NCI-H2081 (cell line): Measurements from ENCODE around the gene SNRPD3.
"Not testable (repeated sequence)": the region's sequence is repeated elsewhere in the genome, so short reads cannot be mapped to it uniquely, and the experiment has no call there.

Experiments used
- DNase-seq, 2 experiments: peaks; one replicate each; lab custom pipeline; 2025; lab: John Stamatoyannopoulos, UW

The SNRPD3 gene

DNA sequence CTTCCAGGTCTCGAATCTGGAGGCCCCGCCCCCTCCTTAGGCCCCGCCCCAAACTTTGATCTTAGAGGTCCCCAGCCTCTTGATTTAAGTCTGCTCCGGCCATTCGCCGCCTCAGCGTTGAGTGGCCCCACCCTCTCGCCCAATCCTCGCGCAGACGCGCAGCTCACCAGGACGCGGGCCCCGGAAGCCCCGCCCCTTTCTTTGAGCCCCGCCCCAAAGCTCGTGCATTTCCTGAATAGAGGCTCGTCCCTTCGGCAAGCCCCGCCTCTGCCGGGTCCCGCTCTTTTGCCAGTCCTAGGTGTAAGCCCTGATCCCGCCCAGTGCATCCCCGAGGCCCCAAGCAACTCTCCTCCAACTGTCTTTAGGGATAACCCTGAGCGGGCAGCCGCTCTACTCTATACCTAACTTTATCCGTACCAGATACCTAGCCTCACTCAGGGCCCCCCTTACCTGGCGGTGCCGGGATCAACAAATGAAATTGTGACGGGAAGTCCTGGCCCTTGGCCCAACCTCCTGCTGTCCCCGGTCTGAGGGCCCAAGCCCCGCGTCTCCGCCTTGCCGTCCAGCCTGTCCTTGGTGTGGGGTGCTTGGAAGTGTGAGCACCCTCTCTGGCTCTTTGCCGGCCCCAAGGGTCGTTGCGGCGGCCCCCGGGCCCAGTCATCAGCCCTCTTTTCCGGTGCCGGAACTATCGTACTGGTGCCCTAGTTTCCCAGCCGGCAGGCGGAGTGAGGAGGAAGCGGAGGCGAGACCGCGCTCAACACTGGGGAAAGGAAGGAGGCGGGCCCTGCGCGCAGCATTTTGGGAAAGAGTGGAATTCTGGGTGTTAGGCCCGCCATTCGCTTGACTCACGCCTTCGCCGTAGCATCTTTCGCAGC lies at the start of gene SNRPD3:
Gene SNRPD3, plus strand, starts transcription at position 835 of the 875 bp plus-strand sequence. CDS start 1,676 bp downstream, outside the sequence.
- peak; percentile 94 to 96 for DNase-seq

DNA sequence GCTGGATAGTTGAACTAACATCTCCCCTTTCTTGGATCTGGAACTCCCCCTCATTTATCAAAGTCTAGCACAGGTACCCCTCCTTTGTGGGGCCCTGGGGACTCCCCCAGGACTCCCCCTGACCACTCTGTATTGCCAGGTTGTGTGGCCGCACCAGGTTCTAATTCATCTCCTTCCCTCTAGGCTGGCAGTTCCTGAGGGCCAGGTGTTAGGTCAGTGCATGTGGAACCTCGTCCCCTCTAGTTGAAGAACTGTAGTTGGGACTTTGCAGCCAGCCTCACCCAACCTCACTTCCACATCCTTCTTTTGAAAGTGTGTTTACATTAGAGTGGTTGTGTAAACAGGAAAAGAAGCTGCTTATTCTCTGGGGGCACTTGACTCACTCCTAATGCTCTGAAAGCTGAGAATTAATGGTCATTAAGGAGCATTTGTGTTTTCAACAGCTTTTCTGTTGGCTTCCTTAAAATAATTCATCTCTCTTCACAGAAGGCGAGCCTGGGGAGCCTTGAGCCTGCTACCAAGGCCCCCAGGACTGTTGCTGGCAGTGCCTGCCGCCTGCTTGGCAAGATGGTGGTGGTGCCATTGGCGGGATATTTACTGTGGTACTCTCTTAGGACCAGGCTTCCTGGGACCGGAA lies 48.9 kb upstream of the SNRPD3 start:
- DNase-seq = peak in 1 of 2 experiments; percentile 25

DNA sequence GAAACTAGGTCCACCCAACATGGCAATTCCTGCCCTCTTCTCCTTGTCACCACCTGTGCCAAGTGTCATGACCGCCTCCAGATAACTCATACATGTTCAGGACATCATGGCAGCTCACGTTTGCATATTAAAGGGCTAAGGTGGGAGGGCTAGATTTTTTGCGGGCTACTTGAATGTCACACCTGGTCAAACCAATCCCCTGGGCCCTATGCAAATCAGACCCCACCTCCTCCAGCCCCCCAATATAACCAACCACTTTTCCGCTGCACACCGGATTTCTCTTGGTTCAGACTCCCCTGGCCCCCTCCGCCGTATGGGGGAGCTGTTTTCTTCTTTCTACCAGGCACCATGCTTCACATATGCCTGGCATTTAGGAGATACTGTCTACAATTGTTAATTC lies 48.1 kb upstream of the SNRPD3 start:
- no peak for DNase-seq

DNA sequence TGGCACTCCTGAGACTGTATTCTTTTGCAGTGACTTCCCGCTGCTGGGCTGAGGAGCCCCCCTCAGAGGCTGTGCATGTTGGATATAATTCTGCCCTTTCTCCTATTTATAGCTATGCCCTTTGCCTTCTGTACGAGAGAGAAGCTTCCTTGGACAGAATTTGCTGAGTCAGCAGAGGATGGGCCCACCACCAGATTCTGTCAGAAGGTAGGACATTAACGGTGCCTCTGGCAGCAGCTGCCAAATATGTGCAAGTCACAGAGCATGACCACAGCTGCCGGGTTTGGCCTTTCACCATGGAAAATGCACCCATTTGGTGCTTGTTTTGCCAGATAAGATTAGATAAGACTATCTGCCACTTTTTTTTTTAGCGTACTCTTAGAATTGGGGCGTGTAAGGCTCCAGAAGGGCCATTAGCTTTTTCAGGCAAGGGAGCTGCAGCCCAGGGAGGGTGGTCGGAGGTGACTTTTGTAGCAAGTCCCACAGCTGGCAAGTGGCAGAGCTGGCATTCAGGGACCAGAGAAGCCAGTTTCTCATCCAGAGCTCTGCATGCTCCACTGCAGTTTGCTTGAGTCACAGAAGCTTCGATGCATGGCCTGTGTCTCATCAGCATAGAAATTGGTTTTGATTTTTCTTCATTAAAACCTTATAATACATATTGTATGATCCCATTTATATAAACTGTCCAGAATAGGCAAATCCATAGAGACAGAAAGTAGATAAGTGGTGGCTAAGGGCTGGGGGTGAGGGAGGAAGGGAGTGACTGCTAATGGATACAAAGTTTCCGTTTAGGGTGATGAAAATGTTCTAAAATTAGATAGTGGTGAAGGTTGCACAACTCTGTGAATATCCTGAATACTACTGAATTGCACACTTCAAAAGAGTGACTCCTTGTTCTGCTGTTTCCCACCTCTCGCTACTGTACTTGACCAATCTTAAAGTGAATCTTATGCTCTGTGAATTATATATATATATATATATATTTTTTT lies 44.9 kb upstream of the SNRPD3 start:
- DNase-seq = no peak

DNA sequence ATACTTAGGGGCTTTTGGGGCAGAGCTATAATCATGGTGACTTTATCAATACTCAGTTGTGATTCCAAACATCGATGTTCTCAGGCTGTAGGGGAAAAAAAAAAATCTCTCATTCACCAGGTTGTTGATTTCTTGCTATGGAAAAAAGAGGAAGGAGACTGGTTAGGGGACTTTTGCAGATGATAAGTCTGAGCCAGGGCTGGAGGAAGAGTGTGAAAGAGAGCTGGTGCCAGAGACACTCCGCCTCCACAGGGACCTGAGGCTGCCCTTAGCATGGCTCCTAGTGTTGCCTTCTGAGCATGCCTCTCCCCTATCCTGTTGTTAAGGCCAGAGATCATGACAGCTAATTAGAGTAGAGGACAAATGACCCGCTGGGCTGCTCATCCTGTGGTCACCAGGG lies 43.8 kb upstream of the SNRPD3 start:
- DNase-seq = no peak

DNA sequence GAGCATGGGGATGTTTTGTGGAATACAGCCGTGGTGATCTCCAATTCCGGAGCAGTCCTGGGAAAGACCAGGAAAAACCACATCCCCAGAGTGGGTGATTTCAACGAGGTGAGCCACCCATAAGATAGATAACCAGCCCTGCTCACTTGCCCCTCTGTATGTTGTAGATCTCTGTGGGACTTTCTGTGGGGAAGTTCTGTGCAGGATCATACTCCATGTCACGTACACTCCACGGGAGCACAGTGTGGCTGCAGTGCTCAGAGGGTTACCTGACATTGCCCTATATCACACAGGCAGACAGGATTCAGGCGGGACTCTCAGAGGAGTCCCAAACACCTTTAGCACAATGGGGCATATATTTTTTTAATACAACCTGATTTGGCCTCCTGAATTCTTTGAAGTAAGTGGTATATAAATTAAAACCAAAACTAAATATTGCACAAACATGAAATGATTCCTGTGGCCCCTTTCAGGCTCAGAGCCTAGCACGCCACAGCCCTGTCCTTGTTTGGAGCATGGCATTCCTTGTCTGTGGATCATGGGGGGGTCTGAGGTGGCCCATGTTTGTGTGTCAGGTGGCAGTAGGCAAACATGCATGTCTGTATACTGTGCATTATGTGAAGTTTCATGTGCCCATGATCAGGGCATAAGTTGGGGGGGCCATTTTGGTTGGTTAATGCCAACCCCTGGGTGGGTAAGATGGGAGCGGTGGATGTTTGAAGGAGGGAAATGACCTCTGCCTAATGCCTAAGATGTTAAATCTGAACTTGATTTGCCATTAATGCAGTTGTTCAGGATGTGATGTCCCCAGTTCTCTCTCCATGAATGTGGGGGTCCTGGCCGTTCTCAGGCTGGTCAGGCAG lies 42.2 kb upstream of the SNRPD3 start:
- DNase-seq = no peak

DNA sequence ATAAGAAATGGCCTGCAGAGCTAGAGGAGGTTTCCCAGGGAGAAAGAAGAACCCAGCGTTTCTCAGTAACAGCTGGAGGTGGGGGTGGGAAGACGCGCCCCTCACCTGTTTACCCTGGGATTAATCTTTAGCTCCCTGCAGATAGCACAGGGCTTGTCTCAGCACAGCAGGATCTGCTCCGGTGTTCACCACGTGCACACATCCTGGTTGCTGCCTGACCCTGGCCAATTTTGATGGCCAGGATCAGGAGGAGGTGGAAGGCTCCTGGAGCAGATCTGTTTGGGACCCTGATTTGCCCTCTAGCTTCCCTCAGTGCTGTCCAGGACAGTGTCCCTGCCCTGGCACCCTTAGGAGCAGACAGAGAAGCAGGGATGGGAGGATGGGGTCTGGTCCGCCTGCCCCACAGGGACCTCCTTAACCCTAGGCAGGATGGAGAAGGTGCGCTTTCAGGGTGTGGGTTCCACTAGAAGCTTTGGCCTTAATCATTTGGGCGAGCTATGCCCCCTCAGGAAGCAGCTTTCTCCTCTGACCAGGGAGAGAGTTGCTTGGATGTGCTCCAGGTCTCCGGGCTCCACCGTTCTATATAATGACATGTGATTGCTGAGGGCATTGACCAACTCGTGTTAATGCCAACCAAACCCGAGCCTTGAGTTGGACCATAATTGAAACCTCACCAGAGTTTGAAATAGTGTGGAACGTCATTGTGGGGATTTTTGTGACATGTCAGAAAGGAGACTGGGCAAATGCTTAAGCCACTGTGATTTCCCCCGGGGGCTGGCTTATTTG lies 41.4 kb upstream of the SNRPD3 start:
- no peak for DNase-seq

DNA sequence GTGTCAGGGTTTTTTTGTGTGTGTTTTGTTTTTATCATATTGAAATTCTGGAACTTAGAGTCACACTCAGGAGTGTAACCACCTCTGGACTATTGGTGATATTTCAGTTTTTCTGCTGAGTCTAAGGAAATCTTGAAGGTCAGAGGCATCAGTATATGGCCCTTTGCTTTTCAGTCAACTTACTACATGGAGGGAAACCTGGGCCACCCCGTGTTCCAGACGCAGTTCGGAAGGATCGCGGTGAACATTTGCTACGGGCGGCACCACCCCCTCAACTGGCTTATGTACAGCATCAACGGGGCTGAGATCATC lies 40.8 kb upstream of the SNRPD3 start:
- no peak for DNase-seq

DNA sequence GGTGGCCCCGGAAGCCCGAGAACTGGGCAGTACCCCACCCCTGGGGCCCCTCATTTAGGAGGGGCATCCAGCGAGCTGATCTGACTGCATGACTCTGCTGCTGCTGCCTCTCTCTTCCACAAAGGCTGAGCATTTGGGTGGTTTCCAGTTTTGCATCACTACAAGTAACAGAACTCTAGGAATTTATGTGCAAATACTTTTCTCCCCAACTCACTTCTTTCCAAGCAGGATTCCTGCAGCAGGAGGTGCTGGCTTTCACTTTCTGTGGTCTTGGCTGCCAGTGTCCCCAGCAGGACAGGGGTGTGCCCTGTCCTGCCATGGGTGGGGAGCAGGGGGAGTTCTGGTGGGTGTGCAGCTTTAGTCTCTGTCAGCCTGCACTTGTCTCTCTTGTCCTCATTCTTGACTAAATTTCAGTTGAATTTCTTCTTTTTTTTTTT lies 39.5 kb upstream of the SNRPD3 start:
- DNase-seq = no peak

DNA sequence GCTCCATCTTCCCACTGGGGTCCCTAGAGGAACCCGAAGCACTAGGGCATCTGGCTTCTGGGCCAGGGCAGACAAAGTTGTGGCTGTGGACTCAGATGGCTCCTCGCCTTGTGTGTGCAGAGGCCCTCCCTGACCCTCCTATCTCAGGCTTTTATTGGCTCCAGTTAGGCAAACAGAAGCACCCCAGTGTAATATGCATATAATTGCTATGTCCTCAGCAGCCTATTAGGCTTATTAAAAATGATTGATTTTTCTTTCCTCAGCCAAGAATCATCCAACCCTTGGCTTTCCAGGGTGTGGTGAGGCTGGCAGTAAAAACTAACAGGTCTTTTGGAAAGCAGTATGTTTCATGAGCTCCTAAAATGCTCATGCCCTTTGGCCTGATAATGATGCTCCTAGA lies 38.4 kb upstream of the SNRPD3 start:
- peak in 1 of 2 experiments; percentile 26 for DNase-seq

DNA sequence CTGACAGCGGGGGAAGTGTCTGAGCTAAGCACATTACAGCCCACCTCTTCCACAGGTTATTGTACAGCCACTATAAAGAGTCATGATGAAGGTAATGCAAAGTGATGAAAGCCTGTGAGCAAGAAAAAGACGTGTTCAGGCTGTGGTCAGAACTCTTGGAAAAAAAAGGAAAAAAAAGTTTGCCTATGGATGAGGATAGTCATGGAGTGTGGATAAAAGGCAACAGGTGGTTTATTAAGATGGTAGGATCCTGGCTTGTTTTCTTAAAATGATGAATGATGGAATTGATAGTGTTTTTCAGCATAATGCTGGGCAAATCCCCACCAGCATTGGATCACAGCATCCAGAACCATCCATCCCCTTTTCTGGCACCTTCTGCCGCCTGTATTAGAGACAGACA lies 37.6 kb upstream of the SNRPD3 start:
- no peak for DNase-seq

DNA sequence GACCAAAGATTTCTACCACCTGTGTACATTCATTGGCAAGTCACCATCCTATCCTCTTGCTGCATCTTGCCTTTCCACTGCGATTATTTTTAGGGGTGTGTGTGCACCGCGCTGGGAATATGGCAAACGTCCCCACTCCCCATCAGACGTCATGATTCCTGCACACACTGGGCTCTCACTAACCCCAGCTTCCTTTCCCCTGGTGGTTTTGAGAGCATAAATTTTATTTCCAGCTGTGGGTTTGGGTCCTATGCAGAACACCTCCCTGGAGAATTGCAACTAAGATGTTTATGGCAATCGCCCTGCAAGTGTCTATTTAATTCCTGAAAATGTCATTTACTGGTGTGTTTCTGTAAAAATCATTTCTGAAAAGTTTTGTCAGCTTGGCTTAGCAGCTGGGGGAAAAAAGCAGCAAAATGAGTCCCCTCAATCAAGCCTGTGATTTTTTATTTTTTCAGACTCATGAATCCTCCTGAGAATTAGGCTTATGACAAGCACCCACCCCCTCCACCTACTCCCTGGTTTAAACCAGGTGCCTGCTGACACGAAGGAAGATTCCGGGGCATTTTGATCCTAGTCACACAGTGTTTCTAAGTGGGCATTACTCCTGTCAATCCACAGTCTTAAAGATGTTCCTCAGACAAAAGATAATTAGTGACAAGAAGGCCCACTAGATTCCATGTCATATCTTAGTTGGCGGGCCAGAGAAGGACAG lies 36.9 kb upstream of the SNRPD3 start:
- DNase-seq = no peak

DNA sequence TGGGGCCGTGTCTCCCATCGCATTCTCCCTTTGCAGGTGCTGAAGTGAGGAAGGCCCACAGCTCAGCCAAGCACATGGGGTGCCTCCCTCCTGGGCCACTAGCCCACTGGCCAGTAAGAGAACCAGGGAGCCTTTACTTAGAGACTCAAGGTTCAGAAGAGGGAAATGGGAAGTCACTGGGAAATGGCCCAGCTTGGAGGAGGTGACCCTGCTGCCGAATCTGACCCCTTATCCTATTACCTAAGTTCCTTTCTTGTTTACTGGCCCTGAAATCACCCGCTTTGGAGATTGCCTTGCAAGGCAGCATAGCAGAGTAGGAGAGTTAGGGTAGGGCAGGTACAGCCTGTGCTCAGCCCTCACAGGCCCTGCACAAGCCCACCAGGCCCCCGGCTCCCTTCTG lies 36.3 kb upstream of the SNRPD3 start:
- DNase-seq = no peak

DNA sequence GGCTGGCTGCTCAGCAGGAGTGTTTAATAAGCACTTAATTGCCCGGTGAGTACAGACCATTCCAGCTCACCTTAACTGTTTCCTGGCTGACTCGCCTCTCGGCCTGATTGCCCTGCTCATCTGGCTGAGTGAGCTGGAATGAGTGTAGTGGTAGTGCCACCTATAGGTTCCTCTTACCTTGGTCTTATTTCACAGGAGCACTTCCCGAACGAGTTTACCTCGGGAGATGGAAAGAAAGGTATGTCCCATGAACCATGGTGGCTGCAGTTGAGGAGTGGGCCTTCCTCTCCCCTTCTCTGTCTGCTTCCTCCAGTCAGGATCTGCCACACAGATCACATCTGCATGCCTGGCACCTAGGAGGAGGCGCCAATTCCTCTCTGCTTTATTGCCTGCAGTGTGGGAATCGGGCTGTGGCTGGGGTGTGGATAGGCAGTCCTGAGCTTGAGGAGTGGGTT lies 34.0 kb upstream of the SNRPD3 start:
- DNase-seq = peak; percentile 66 to 85

DNA sequence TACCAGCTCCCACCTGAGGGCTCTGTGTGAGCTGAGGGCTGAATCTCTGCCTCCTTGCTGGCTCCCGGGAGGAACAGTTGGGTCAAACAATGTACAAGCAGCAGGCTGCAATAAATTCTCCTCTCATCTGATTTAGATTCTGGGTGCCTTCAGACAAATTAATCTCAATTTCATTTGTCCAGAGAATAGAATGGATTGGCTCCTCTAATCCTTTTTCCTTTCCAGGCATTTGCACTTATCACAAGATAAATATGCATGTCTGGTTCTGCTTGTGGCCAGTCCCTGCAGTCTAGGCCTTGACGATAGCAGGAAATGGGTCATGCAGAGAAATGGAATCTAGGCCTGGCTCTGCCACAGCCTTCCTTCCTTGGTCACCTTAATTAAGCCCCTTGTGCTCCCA lies 31.9 kb upstream of the SNRPD3 start:
- no peak for DNase-seq

DNA sequence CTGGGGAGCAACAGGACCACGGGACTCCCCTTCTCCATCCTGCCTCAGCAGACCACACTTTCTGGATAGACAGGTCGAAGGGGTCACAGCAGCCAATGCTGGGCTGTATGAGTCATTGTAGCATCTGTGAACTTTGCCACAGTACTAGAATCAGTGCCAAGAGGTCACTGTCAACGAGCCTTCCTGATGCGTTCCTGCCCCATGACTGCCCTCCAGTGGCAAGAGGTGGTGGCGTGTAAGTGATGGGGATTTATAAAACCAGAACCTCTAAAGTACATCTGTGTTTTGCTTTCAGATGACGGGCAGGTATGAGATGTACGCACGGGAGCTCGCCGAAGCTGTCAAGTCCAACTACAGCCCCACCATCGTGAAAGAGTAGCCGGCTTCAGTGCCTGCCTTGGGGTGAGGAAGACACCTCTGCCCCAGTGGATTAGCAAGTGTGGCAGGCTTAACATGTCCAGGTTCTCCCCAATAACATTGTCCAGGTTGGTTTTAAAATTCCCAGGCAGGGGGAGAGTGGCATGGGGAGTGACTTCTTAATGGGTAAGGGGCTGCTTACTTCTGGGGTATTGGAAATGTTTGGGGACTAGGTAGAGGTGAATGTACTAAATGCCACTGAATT lies 30.3 kb upstream of the SNRPD3 start:
- DNase-seq = peak; percentile 32 to 34

DNA sequence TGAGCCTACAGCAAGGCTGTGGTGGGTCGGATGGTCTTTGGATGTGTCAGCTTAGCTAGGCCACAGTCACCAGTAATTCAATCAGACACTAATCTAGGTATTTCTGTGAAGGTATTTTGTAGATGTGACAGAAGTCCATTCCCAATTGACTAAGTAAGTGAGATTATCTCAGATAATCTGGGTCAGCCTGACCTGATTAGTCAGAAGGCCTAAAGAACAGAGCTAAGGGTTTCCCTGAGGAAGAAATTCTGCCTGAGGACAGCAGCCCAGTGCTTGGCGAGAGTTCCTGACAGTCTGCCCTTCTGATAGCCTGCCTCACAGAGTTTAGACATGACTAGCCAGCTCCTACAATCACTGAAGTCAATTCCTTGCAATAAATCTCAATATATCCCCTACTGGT lies 29.6 kb upstream of the SNRPD3 start:
- DNase-seq = no peak

DNA sequence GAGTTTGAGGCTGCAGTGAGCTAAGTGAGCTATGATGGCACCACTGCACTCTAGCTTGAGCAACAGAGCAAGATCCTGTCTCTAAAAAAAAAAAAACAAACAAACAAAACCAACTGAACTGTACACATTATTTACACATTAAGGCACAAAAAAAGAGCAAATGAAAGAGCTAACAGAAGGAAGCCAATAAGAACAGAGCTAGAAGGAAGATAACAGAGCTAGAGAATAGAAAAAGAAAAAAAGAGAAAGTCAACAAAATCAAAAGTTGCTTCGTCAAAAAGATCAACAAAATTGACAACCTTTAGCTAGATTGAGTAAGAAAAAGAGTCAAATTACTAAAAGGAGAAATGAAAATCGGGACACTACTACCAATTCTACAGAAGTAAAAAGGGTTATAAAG lies 25.9 kb upstream of the SNRPD3 start:
- no peak for DNase-seq

DNA sequence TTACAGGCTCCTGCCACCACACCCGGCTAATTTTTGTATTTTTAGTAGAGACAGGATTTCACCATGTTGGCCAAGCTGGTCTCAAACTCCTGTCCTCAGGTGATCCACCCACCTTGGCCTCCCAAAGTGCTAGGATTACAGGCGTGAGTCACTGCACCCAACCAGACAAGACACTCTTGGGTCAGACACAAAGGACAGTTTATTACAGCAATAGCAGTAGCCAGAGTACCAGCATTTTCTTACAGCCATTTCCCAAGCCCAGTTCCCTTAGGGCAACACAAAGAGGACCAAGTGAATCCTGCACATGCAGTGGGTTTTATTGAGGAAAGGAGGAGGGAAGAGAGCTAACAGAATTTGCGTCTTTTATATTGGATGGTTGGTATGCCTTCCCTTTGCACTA lies 24.8 kb upstream of the SNRPD3 start:
- not testable (repeated sequence) for DNase-seq
